OCI-LY7 (cell line): Measurements from ENCODE around the gene EEF1E1. TPM values are rescaled to one million over a fixed set of nuclear protein-coding genes. Genes with fewer than 3 reads are reported as not detected.

Experiments used
- BruUV-seq: library from RNA; stranded (reverse); fragments of 400-500 nt; replicated peaks from 2 replicates; lab custom pipeline; 2021; lab: Mats Ljungman, UMichigan
- CTCF ChIA-PET: fragments of 300-600 bp; sonication (Branson Sonifier 250); formaldehyde crosslinking; loops from one replicate; lab custom pipeline; 2022; ENCODE audit warnings: antibody characterized with exemption; ENCODE audit not compliant: unreplicated experiment; lab: Charles Lee
- POLR2A ChIA-PET: fragments of 300-600 bp; sonication (Branson Sonifier 250); formaldehyde crosslinking; loops from one replicate; lab custom pipeline; 2022; ENCODE audit warnings: antibody characterized with exemption; lab: Charles Lee
- DNase-seq: peaks from one replicate; pipeline ENCODE4 v3.0.0-alpha.2; 2015; ENCODE audit warnings: low spot score
- H2AFZ ChIP-seq: fragments of 200-600 bp; sonication (generic), shearing (Covaris generic); 2 replicates; pipeline ENCODE4 v1.6.1; 2014; ENCODE audit warnings: mild to moderate bottlenecking, antibody characterized with exemption, low read length, moderate library complexity
- H3K27ac ChIP-seq: fragments of 200-600 bp; sonication (generic); 2 replicates; pipeline ENCODE4 v1.5.1; 2014; ENCODE audit warnings: mixed run types, low read depth, mild to moderate bottlenecking, moderate library complexity, low read length, inconsistent platforms; ENCODE audit not compliant: poor library complexity, severe bottlenecking
- H3K36me3 ChIP-seq: fragments of 200-600 bp; sonication (generic); 2 replicates; pipeline ENCODE4 v1.6.1; 2014; ENCODE audit warnings: mild to moderate bottlenecking, antibody characterized with exemption, low read length, moderate library complexity, mixed read lengths; ENCODE audit not compliant: insufficient read depth
- H3K4me1 ChIP-seq: fragments of 200-600 bp; sonication (generic); 2 replicates; pipeline ENCODE4 v1.5.1; 2014; ENCODE audit warnings: mild to moderate bottlenecking, low read length; ENCODE audit not compliant: insufficient read depth, poor library complexity, severe bottlenecking
- H3K4me2 ChIP-seq: fragments of 200-600 bp; sonication (generic); 2 replicates; pipeline ENCODE4 v1.6.1; 2014; ENCODE audit warnings: mild to moderate bottlenecking, low read length
- H3K4me3 ChIP-seq: fragments of 200-600 bp; sonication (generic); 2 replicates; pipeline ENCODE4 v1.5.1; 2014; ENCODE audit warnings: mild to moderate bottlenecking, low read depth, low read length; ENCODE audit not compliant: poor library complexity, severe bottlenecking
- H3K79me2 ChIP-seq: fragments of 200-600 bp; sonication (generic); 2 replicates; pipeline ENCODE4 v1.6.1; 2016; ENCODE audit warnings: low read depth, mild to moderate bottlenecking, low read length, moderate library complexity, mixed read lengths; ENCODE audit not compliant: insufficient read depth
- H3K9me2 ChIP-seq: fragments of 200-600 bp; sonication (generic); 2 replicates; pipeline ENCODE4 v1.6.1; 2016; ENCODE audit warnings: mild to moderate bottlenecking, low read length, mixed read lengths; ENCODE audit not compliant: insufficient read depth
- H3K9me3 ChIP-seq: fragments of 200-600 bp; sonication (generic); 2 replicates; pipeline ENCODE4 v1.6.1; 2014; ENCODE audit warnings: mild to moderate bottlenecking, mixed run types, low read length, mixed read lengths
- H4K20me1 ChIP-seq: fragments of 200-600 bp; sonication (generic); 2 replicates; pipeline ENCODE4 v1.6.1; 2014; ENCODE audit warnings: mild to moderate bottlenecking, antibody characterized with exemption, low read length, moderate library complexity, mixed read lengths; ENCODE audit not compliant: insufficient read depth
- CTCF ChIP-seq: fragments of 200-600 bp; sonication (generic); conservative IDR thresholded peaks from 2 replicates; pipeline ENCODE4 v1.5.1; 2014; ENCODE audit warnings: mild to moderate bottlenecking, antibody characterized with exemption, low read length, moderate library complexity, mixed read lengths
- EZH2phosphoT487 ChIP-seq: fragments of 200-600 bp; sonication (generic); IDR thresholded peaks from 2 replicates; pipeline ENCODE4 v1.6.1; 2018; ENCODE audit warnings: low read depth, borderline replicate concordance, mild to moderate bottlenecking, mixed run types, antibody characterized with exemption, low read length, moderate library complexity, mixed read lengths
- intact Hi-C: fragments of 100-400 bp; cut with micrococcal nuclease; formaldehyde crosslinking; loops from one replicate; pipeline ENCODE4 v1.10.0; 2022; ENCODE audit not compliant: unreplicated experiment
- total RNA-seq, 2 experiments: library from RNA; depleted of rRNA in 1 of 2; stranded (reverse); fragments of >200 nt in 1 of 2; shearing (Covaris generic) in 1 of 2; gene quantifications; 2 replicates each; pipeline ENCODE4 v1.2.3, GENCODE V29; 2014 to 2022

EEF1E1 gene
- total RNA-seq, 2 experiments from 2014 or later = 68.0 to 70.9 TPM

GRCh38 chr6:8059129-8059528 lies 43.2 kb downstream of the EEF1E1 start:
- Histone ChIP-seq H3K27ac (no peak overlapping the region), H3K79me2 (peaks cover 22% of the 10 kb centered on the region; the same call in 1 of the 2 replicates), H3K4me3 (no peak overlapping the region), H3K36me3 (peaks cover 79% of the 10 kb centered on the region), H3K4me2 (no peak overlapping the region), H3K9me3 (no peaks in the 10 kb centered on the region), H3K9me2 (no peaks in the 10 kb centered on the region), H3K4me1 (peaks cover 11% of the 10 kb centered on the region), H2AFZ (no peak overlapping the region), H4K20me1 (no peaks in the 10 kb centered on the region)
- ChIA-PET CTCF (interaction anchor here (1.4 kb wide), 1 partner anchor 154 kb away, joined by 3 read pairs; no protein-coding TSS in a partner anchor), POLR2A (interaction anchor here (0.6 to 0.7 kb wide), 2 partner anchors 17 to 19 kb away, joined by 3 to 4 read pairs; no protein-coding TSS in a partner anchor)
- no TSS peak for BruUV-seq
- intact Hi-C loops = loop anchor here (2.0 kb wide), 2 partner anchors 66 to 338 kb away; no protein-coding TSS in a partner anchor
- no peak for TF ChIP-seq EZH2phosphoT487
- TF ChIP-seq CTCF = peak; percentile 80
- peak; percentile 51 for DNase-seq

GRCh38 chr6:8057793-8058192 lies 44.6 kb downstream of the EEF1E1 start:
- no TSS peak for BruUV-seq
- no peak for TF ChIP-seq CTCF
- TF ChIP-seq EZH2phosphoT487 = no peak
- Histone ChIP-seq H3K4me2 (no peak overlapping the region), H3K9me2 (no peaks in the 10 kb centered on the region), H3K79me2 (peaks cover 12% of the 10 kb centered on the region; the same call in 1 of the 2 replicates), H3K9me3 (no peaks in the 10 kb centered on the region), H2AFZ (no peak overlapping the region), H3K4me1 (peaks cover 7% of the 10 kb centered on the region), H3K27ac (no peak overlapping the region), H4K20me1 (no peaks in the 10 kb centered on the region), H3K4me3 (no peak overlapping the region), H3K36me3 (peaks cover 83% of the 10 kb centered on the region)
- CTCF ChIA-PET = no interaction called here
- intact Hi-C loops = loop anchor here (2.0 kb wide), 2 partner anchors 65 to 337 kb away; no protein-coding TSS in a partner anchor
- DNase-seq = no peak
- POLR2A ChIA-PET = interaction anchor here (0.6 to 2.0 kb wide), 7 partner anchors 8 to 335 kb away, joined by 3 to 6 read pairs (median 3); no protein-coding TSS in a partner anchor

GRCh38 chr6:8057263-8057662 lies 45.1 kb downstream of the EEF1E1 start:
- no peak overlapping the region for H2AFZ ChIP-seq
- no peak overlapping the region for H3K4me2 ChIP-seq
- CTCF ChIA-PET = no interaction called here
- DNase-seq = no peak
- BruUV-seq = no TSS peak
- peaks cover 80% of the 10 kb centered on the region for H3K36me3 ChIP-seq
- H3K9me3 ChIP-seq = no peaks in the 10 kb centered on the region
- no peak overlapping the region for H3K4me3 ChIP-seq
- no peak overlapping the region for H3K27ac ChIP-seq
- POLR2A ChIA-PET = interaction anchor here (0.9 to 2.0 kb wide), 5 partner anchors 8 to 334 kb away, joined by 3 to 6 read pairs (median 3); no protein-coding TSS in a partner anchor
- peaks cover 2% of the 10 kb centered on the region for H3K4me1 ChIP-seq
- H3K79me2 ChIP-seq = peaks cover 6% of the 10 kb centered on the region; the same call in 1 of the 2 replicates
- H4K20me1 ChIP-seq = no peaks in the 10 kb centered on the region
- H3K9me2 ChIP-seq = no peaks in the 10 kb centered on the region
- no peak for TF ChIP-seq EZH2phosphoT487
- TF ChIP-seq CTCF = no peak
- intact Hi-C loops = no loop called here
